GM12891 (cell line): ENCODE data around the gene ZNF8.
"Not testable (repeated sequence)": the region's sequence is repeated elsewhere in the genome, so short reads cannot be mapped to it uniquely, and the experiment has no call there.

Experiments
- POLR2A ChIP-seq: IDR thresholded peaks from 2 replicates; pipeline ENCODE4 v1.6.1; 2011; ENCODE audit warnings: low read depth, low read length, control low read depth
- POLR2AphosphoS5 ChIP-seq: IDR thresholded peaks from 2 replicates; pipeline ENCODE4 v1.6.1; 2011; ENCODE audit warnings: low read depth, low read length, control low read depth
- SPI1 ChIP-seq: IDR thresholded peaks from 2 replicates; pipeline ENCODE4 v1.6.1; 2011; ENCODE audit warnings: low read depth, low read length, control low read depth
- TAF1 ChIP-seq: IDR thresholded peaks from 2 replicates; pipeline ENCODE4 v1.6.1; 2011; ENCODE audit warnings: low read depth, low read length, control low read depth

- not testable (repeated sequence) for TF ChIP-seq POLR2A, POLR2AphosphoS5, TAF1, SPI1
These were observed 69.3 kb downstream of the ZNF8 start for GRCh38 chr19:58348080-58348479.
